Adrenal gland (tissue), 5 donors: ENCODE data around the gene TDRD7.

Experiments used
- CTCF ChIP-seq, 6 experiments: fragments of 450-650 bp in 4 of 6; fragments of 200-600 bp in 2 of 6; sonication (generic) in 1 of 6; IDR thresholded peaks; 1 replicate in 5 of 6; 2 replicates in 1 of 6; pipeline versions ENCODE4 v1.5.1 to v1.8.0; 2016 to 2021; ENCODE audit warnings: antibody characterized with exemption in 6 of 6, mild to moderate bottlenecking in 2 of 6, moderate library complexity in 1 of 6
- POLR2A ChIP-seq, 2 donors: fragments of 450-650 bp; IDR thresholded peaks; one replicate each; pipeline ENCODE4 v1.6.1; 2017; ENCODE audit warnings: antibody characterized with exemption in 2 of 2, mild to moderate bottlenecking in 2 of 2, moderate library complexity in 1 of 2
- donor health status: DM: no; HTN: no; CAD: no.

GRCh38 chr9:97487107-97487506, 75.2 kb downstream of the TDRD7 start:
- TF ChIP-seq CTCF (IDR thresholded peaks at IDR 0.05), result no peak
- no peak for TF ChIP-seq POLR2A (IDR thresholded peaks at IDR 0.05)
